Esophagus squamous epithelium (tissue), 4 donors: Measurements from ENCODE around the gene TLR5.

Experiments
- POLR2A ChIP-seq, 4 donors: fragments of 450-650 bp; IDR thresholded peaks; one replicate each; pipeline ENCODE4 v1.6.1; 2017; ENCODE audit warnings: antibody characterized with exemption in 4 of 4, mild to moderate bottlenecking in 4 of 4, moderate library complexity in 3 of 4
- TF ChIP-seq, protein P1 (sequence below), 6 experiments: fragments of 450-650 bp in 4 of 6; fragments of 200-600 bp in 2 of 6; sonication (generic) in 2 of 6; IDR thresholded peaks; one replicate each; pipeline ENCODE4 v1.5.1; 2016 to 2019; ENCODE audit warnings: antibody characterized with exemption in 6 of 6, mild to moderate bottlenecking in 4 of 6, moderate library complexity in 4 of 6

DNA sequence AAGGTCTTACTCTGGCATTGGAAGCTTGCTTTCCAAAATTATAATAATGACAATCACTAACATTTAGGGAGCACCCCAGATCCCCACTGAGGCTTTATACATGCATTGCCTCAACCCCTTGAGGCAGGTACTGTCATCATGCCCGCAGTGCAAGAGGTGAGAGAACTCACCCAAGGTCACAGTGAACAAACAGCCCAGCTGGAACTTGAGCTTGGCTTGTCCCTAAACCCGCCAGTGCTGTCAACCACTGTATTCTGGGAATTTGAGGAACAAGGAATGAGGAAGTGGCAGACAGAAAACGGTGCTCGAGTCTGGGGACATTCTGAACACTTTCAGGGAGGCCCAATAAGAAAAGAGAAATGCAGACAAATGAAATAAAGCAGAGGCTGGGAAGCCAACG lies 34.6 kb upstream of the TLR5 start:
- TF ChIP-seq, protein P1, sequence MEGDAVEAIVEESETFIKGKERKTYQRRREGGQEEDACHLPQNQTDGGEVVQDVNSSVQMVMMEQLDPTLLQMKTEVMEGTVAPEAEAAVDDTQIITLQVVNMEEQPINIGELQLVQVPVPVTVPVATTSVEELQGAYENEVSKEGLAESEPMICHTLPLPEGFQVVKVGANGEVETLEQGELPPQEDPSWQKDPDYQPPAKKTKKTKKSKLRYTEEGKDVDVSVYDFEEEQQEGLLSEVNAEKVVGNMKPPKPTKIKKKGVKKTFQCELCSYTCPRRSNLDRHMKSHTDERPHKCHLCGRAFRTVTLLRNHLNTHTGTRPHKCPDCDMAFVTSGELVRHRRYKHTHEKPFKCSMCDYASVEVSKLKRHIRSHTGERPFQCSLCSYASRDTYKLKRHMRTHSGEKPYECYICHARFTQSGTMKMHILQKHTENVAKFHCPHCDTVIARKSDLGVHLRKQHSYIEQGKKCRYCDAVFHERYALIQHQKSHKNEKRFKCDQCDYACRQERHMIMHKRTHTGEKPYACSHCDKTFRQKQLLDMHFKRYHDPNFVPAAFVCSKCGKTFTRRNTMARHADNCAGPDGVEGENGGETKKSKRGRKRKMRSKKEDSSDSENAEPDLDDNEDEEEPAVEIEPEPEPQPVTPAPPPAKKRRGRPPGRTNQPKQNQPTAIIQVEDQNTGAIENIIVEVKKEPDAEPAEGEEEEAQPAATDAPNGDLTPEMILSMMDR (IDR thresholded peaks at IDR 0.05): no peak
- peak in 1 of 4 donors; percentile 10 for TF ChIP-seq POLR2A (IDR thresholded peaks at IDR 0.05)
